Keratinocyte (primary cell): ENCODE data around the gene LRIG3.

Experiments
- CTCF ChIP-seq, 3 experiments: IDR thresholded peaks in 1 of 3; conservative IDR thresholded peaks in 1 of 3; optimal IDR thresholded peaks in 1 of 3; 2 replicates in 2 of 3; 3 replicates in 1 of 3; pipeline versions ENCODE3 to v1.5.1; 2011; ENCODE audit warnings: low read length in 3 of 3, mild to moderate bottlenecking in 3 of 3, moderate library complexity in 2 of 3, control low read depth in 1 of 3, inconsistent platforms in 1 of 3; ENCODE audit not compliant: insufficient read depth in 2 of 3; ENCODE audit errors: extremely low read depth in 1 of 3
- EZH2 ChIP-seq: IDR thresholded peaks from one replicate; pipeline ENCODE4 v1.6.1; 2012; ENCODE audit warnings: inconsistent platforms, mild to moderate bottlenecking, low read length, moderate library complexity

DNA sequence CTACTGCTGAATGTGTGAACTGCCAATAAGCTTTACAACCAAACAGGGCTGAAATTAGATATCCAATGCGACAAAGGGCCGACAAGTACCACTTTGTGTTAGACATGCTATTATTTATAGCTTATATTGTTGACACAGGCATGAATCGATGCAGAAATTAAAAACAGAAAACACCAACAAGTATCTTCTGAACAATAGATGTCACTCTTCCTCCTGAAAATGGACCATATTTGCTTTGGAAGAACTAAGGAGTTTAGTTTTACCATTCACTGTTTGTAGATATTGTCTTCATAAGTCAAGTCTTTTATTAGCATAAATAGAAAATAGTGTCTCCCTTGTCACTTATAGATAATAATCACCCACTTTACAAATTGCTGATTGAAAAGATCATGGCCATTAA lies 86.5 kb downstream of the LRIG3 start:
- TF ChIP-seq CTCF (optimal IDR thresholded peaks at IDR 0.05 in 1 of 3, IDR thresholded peaks at IDR 0.05 in 1 of 3, conservative IDR thresholded peaks at IDR 0.05 in 1 of 3; ENCODE audit: extremely low read depth in 1 of 3, insufficient read depth in 2 of 3, low read length in 3 of 3), result no peak
- no peak for TF ChIP-seq EZH2
